T-helper 9 cell (primary cell): ENCODE results near the gene QSER1.
A peak's percentile ranks its signal among the peaks of the same experiment; 100 is the strongest.
"Not testable (repeated sequence)": the region's sequence is repeated elsewhere in the genome, so short reads cannot be mapped to it uniquely, and the experiment has no call there.

Experiments
- DNase-seq: peaks from one replicate; pipeline ENCODE4 v3.0.0-alpha.2; 2020
- total RNA-seq, 2 donors: gene quantifications; one replicate each; lab custom pipeline; 2026; lab: John Stamatoyannopoulos, UW

The QSER1 gene
- total RNA-seq = 27.0 to 39.1 reads per million in 2 donors

GRCh38 chr11:32892355-32893092 lies at the start of gene QSER1:
QSER1 (plus strand) TSS chr11:32892811; CDS start chr11:32893126, 315 bp downstream.
- peak; percentile 60 for DNase-seq

- DNase-seq = no peak
These were observed 49.1 kb upstream of the QSER1 start for GRCh38 chr11:32843544-32843943.

GRCh38 chr11:32847511-32847910 lies 45.1 kb upstream of the QSER1 start:
- no peak for DNase-seq

- no peak for DNase-seq
These were observed 42.9 kb upstream of the QSER1 start for GRCh38 chr11:32849761-32850160.

- DNase-seq = no peak
These were observed 41.4 kb upstream of the QSER1 start for GRCh38 chr11:32851251-32851650.

- no peak for DNase-seq
These were observed 40.4 kb upstream of the QSER1 start for GRCh38 chr11:32852207-32852606.

GRCh38 chr11:32855601-32856000 lies 37.0 kb upstream of the QSER1 start:
- no peak for DNase-seq

- no peak for DNase-seq
These were observed 33.9 kb upstream of the QSER1 start for GRCh38 chr11:32858731-32859130.

GRCh38 chr11:32861850-32862577 lies 30.6 kb upstream of the QSER1 start:
- no peak for DNase-seq

GRCh38 chr11:32864555-32864954 lies 28.1 kb upstream of the QSER1 start:
- DNase-seq = no peak

GRCh38 chr11:32868752-32869151 lies 23.9 kb upstream of the QSER1 start:
- not testable (repeated sequence) for DNase-seq

- DNase-seq = peak; percentile 8
These were observed 21.9 kb upstream of the QSER1 start for GRCh38 chr11:32870676-32871075.

GRCh38 chr11:32874132-32874531 lies 18.5 kb upstream of the QSER1 start:
- DNase-seq = no peak

- no peak for DNase-seq
These were observed 11.3 kb upstream of the QSER1 start for GRCh38 chr11:32881286-32881685.

GRCh38 chr11:32883421-32883820 lies 9.2 kb upstream of the QSER1 start:
- no peak for DNase-seq

GRCh38 chr11:32884023-32884422 lies 8.6 kb upstream of the QSER1 start:
- no peak for DNase-seq

GRCh38 chr11:32884770-32885384 lies 7.7 kb upstream of the QSER1 start:
- DNase-seq = no peak

GRCh38 chr11:32885556-32885955 lies 7.1 kb upstream of the QSER1 start:
- DNase-seq = no peak

- no peak for DNase-seq
These were observed 6.4 kb upstream of the QSER1 start for GRCh38 chr11:32886180-32886579.

- not testable (repeated sequence) for DNase-seq
These were observed 4.8 kb upstream of the QSER1 start for GRCh38 chr11:32887707-32888383.

GRCh38 chr11:32888384-32888710 lies 4.3 kb upstream of the QSER1 start:
- not testable (repeated sequence) for DNase-seq

GRCh38 chr11:32888805-32889204 lies 3.8 kb upstream of the QSER1 start:
- no peak for DNase-seq
